Endodermal cell (in vitro differentiated cells): Measurements from ENCODE around the gene ACYP1. TPM values are rescaled to one million over a fixed set of nuclear protein-coding genes. Genes with fewer than 3 reads are reported as not detected.

ENCODE experiments used
- DNase-seq: peaks from one replicate; pipeline ENCODE4 v3.0.0-alpha.2; 2017
- H3K27ac ChIP-seq: 2 replicates; pipeline ENCODE4 v1.5.1; 2013; ENCODE audit warnings: mild to moderate bottlenecking, low read depth, low read length, moderate library complexity
- H3K27me3 ChIP-seq: 2 replicates; pipeline ENCODE4 v1.6.1; 2013; ENCODE audit warnings: mild to moderate bottlenecking, low read length, moderate library complexity; ENCODE audit not compliant: insufficient read depth, control insufficient read depth, poor library complexity, severe bottlenecking
- H3K36me3 ChIP-seq: 2 replicates; pipeline ENCODE4 v1.7.0; 2013; ENCODE audit warnings: mild to moderate bottlenecking, low read length, moderate library complexity; ENCODE audit not compliant: control insufficient read depth, insufficient read depth
- H3K4me1 ChIP-seq: one replicate; pipeline ENCODE4 v1.7.0; 2013; ENCODE audit warnings: low read length; ENCODE audit not compliant: control insufficient read depth, insufficient read depth
- H3K4me3 ChIP-seq: 2 replicates; pipeline ENCODE4 v1.5.1; 2013; ENCODE audit warnings: mild to moderate bottlenecking, low read length, moderate library complexity
- H3K9ac ChIP-seq: 2 replicates; pipeline ENCODE4 v1.6.1; 2013; ENCODE audit warnings: mild to moderate bottlenecking, low read length, moderate library complexity; ENCODE audit not compliant: poor library complexity, severe bottlenecking; ENCODE audit errors: extremely low read depth
- H3K9me3 ChIP-seq: 2 replicates; pipeline ENCODE4 v1.6.1; 2013; ENCODE audit warnings: mild to moderate bottlenecking, low read length, moderate library complexity; ENCODE audit not compliant: control insufficient read depth
- H3K27ac Mint-ChIP-seq: 2 replicates; pipeline ENCODE4 v1.8.0; 2020; ENCODE audit warnings: mixed read lengths
- H3K27me3 Mint-ChIP-seq: 2 replicates; pipeline ENCODE4 v1.8.0; 2021; ENCODE audit warnings: mild to moderate bottlenecking, mixed read lengths; ENCODE audit not compliant: insufficient read depth
- H3K36me3 Mint-ChIP-seq: 2 replicates; pipeline ENCODE4 v1.8.0; 2020; ENCODE audit warnings: low read depth, mixed read lengths
- H3K4me1 Mint-ChIP-seq: 2 replicates; pipeline ENCODE4 v1.8.0; 2020; ENCODE audit warnings: mixed read lengths
- H3K4me3 Mint-ChIP-seq: 2 replicates; pipeline ENCODE4 v1.8.0; 2020; ENCODE audit warnings: mild to moderate bottlenecking, moderate library complexity, mixed read lengths
- H3K9me3 Mint-ChIP-seq: 2 replicates; pipeline ENCODE4 v1.8.0; 2020; ENCODE audit warnings: mild to moderate bottlenecking, mixed read lengths
- CTCF ChIP-seq: fragments of 200-600 bp; sonication (generic); conservative IDR thresholded peaks from 2 replicates; pipeline ENCODE4 v1.5.0; 2021; ENCODE audit warnings: antibody characterized with exemption, mild to moderate bottlenecking
- whole genome bisulfite sequencing, 2 experiments: methylation state at CpG; one replicate each; pipeline versions ENCODE4 v1.1.5 to v1.1.7; 2013; ENCODE audit warnings: missing lambda C conversion rate in 2 of 2, mixed read lengths in 1 of 2; ENCODE audit not compliant: insufficient coverage in 1 of 2, insufficient read length in 1 of 2; 5-methylcytosine and 5-hydroxymethylcytosine counted together
- total RNA-seq, 2 donors: library from RNA; stranded (reverse); fragmentation: NEBNext Ultra II Directional in 1 of 2; extraction: Animal tissue kit (Norgen Biotek cat#: 25700) in 1 of 2; gene quantifications; 2 replicates in 1 of 2; 3 replicates in 1 of 2; pipeline ENCODE4 v1.2.1, GENCODE V29; 2021

ACYP1 gene
- total RNA-seq, 2 donors from 2014 or later: 21.4 to 26.0 TPM

DNA sequence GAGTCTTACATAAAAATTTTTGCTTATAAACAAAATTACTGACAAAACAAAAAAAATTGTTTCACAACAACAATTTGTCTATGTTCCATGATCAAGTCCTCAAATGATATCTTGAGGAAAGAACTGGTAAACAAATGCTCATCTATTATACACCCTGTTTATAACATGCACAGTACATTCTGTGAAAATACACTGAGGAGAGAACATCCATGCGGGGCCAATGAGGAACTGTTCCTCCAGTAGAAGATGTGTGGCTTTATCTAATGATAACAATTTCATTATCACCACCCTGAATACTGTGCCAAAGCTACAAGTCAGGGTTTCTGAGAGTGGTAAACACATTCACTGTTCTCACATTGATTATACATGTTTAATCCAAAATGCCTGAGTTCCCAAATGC is 23.3 kb downstream of the ACYP1 start:
- no peak overlapping the region for H3K4me3 Mint-ChIP-seq
- WGBS, 2 experiments: 100% methylated on average over 1 of the region's 1 CpG
- H3K27me3 ChIP-seq: no peaks in the 10 kb centered on the region
- H3K27ac Mint-ChIP-seq: no peak overlapping the region
- no peaks in the 10 kb centered on the region for H3K9me3 Mint-ChIP-seq
- peaks cover 34% of the 10 kb centered on the region for H3K36me3 Mint-ChIP-seq
- H3K4me3 ChIP-seq: no peak overlapping the region
- H3K4me1 ChIP-seq: no peaks in the 10 kb centered on the region
- no peaks in the 10 kb centered on the region for H3K27me3 Mint-ChIP-seq
- no peak for DNase-seq
- TF ChIP-seq CTCF: no peak
- no peak overlapping the region for H3K9ac ChIP-seq
- no peaks in the 10 kb centered on the region for H3K9me3 ChIP-seq
- no peak overlapping the region for H3K27ac ChIP-seq
- H3K36me3 ChIP-seq: peaks cover 22% of the 10 kb centered on the region
- H3K4me1 Mint-ChIP-seq: peaks cover 3% of the 10 kb centered on the region

GRCh38 chr14:75032939-75033338 is 30.9 kb downstream of the ACYP1 start:
- Mint-ChIP-seq H3K4me3 (no peak overlapping the region), H3K27ac (peak overlapping the region; percentile 20), H3K4me1 (peaks cover 4% of the 10 kb centered on the region), H3K36me3 (peaks cover 39% of the 10 kb centered on the region), H3K27me3 (no peaks in the 10 kb centered on the region), H3K9me3 (no peaks in the 10 kb centered on the region)
- 100% methylated on average over 1 to 2 of the region's 2 CpGs for WGBS, 2 experiments
- Histone ChIP-seq H3K4me3 (no peak overlapping the region), H3K4me1 (no peaks in the 10 kb centered on the region), H3K27me3 (no peaks in the 10 kb centered on the region), H3K9me3 (no peaks in the 10 kb centered on the region), H3K36me3 (peaks cover 40% of the 10 kb centered on the region), H3K9ac (no peak overlapping the region), H3K27ac (no peak overlapping the region)
- DNase-seq: no peak
- no peak for TF ChIP-seq CTCF

DNA sequence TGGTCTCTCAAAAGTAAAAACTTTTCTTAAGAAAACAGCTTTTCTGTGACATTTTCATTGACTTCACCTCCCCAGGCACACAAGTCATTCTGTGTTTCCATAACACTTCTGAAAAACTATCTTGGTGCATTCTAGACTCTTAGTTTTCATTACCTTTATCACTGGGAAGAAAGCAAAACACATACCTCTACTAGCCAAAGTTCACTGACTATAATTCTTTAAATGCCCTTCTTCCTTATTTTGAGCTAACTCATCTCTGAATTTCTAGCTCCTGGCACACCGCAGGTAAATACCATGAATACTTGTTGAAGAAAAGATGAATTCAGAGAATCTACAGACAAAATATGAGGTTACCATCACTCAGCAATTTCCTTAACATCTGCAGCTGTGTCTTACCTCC is 33.7 kb downstream of the ACYP1 start:
- Mint-ChIP-seq H3K27ac (no peak overlapping the region), H3K9me3 (no peaks in the 10 kb centered on the region), H3K36me3 (peaks cover 29% of the 10 kb centered on the region), H3K4me1 (peaks cover 4% of the 10 kb centered on the region), H3K4me3 (no peak overlapping the region), H3K27me3 (no peaks in the 10 kb centered on the region)
- Histone ChIP-seq H3K9me3 (no peaks in the 10 kb centered on the region), H3K27ac (no peak overlapping the region), H3K9ac (no peak overlapping the region), H3K36me3 (peaks cover 37% of the 10 kb centered on the region), H3K4me3 (no peak overlapping the region), H3K4me1 (no peaks in the 10 kb centered on the region), H3K27me3 (no peaks in the 10 kb centered on the region)
- no peak for TF ChIP-seq CTCF
- WGBS, 2 experiments: 0% methylated on average over 1 of the region's 1 CpG
- DNase-seq: no peak
